ENCODE measurements around the gene KCNMA1.

Gene KCNMA1

DNA sequence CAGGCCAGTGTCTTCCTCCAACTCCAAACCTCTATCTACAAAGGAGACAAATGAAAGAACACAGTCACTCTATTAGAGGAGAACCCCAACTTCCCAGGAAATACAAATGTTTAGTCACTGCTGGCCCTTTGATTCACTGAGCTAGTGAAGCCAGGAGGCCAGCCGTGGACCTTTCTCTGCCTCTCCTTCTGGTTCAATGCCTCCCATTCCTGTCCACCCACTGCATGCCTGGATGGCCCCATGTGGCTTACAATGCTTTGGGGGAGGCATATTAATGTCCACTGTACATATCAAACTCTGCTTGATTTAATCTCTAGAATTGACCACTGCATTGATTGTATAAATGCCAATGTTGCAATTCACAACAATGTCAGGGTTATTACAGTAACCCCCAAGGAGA lies 687.3 kb downstream of the KCNMA1 start:
- DNase-seq = peak; percentile 39

DNA sequence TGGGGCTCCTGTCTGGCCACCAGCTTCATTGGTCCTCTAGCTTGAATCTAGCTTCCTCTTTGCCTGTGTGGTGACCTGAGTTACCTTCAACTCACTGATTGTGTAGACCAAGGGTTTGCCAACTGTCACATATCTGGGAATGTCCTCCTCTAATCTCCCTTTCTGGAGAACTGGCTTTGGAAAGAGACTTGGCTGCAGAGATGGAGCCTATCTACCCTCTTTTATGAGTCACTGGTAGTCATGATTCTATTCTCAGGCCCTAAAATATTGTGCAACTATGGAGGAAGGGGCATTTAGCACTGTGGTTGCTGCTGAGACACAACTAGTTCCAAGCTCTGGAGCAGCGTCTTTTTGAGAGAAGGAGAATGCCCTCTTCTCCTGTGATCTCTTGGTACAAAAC lies 691.3 kb downstream of the KCNMA1 start:
- DNase-seq = no peak

DNA sequence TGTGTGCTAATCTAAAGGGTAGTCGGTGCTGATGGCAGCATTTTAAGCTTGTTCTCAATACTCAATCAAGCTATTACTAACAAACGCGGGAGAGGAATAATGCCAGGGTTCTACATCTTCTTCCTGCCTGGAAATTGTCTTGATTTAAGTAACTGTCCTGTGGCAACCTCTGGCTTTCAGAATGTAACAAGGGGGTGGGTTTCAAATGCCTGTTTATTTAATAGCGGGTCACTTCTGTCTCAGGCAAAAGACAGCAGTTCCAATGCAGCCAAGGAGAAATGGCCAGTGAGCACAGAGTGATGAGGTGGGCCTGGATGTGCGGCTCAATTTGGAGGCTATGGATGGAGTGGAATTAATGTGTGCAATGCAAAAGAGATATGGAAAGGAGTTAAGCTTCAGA lies 692.4 kb downstream of the KCNMA1 start:
- peak; percentile 3 for DNase-seq

DNA sequence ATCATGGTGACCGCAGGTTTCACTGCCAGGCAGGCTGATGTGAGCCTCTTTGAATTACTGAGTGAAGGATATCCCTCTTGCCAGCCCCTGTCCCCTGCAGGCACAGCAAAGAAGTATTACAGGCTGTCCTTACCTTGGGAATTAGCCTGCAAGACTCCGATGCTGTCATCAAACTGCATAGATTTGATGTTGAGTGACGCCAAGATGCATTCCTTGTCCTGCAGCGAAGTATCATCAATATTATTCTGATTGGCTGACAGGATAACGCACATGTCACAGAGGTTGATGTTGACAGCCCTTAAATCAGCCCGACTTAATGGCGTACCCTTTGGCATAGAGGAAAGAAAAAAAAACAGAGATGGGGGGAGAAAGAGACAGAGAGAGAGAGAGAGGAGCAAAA lies 693.0 kb downstream of the KCNMA1 start:
- DNase-seq = peak; percentile 35

DNA sequence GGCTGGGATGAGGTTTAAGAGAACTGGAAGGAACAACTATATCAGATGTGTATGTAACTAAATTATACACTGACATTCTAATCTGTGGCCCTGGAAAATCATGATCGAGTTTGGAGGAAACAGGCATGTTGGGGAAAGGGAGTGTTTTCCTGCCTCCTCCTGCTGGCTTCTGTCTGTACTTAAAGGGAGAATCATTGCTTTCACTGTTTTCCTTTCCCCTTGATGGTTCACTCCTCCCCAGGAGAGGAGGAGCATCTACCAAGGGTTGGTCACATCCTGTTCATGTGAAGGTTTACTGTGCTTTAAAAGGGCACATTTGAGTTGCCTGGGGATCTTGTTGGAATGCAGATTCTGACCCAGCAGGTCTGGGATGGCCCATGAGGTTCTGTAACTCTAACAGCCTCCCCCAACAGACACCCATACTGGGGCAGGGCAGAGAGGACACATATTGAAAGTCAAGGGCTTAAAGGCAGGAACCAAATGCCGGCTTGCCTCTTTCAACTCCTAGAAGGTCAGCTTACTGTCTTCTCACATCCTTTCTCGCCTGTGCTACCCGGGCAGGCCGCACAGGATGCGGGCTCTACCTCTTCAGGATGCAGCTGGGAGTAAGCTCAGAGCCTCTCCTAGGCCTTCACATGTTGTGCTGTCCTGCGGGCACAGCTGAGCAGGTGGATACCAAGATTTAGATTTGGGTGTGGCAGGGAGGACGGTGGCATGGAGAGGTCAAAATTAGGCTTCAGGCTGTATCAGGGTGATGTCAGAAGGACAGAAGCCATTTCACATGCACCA lies 694.8 kb downstream of the KCNMA1 start:
- no peak for DNase-seq

DNA sequence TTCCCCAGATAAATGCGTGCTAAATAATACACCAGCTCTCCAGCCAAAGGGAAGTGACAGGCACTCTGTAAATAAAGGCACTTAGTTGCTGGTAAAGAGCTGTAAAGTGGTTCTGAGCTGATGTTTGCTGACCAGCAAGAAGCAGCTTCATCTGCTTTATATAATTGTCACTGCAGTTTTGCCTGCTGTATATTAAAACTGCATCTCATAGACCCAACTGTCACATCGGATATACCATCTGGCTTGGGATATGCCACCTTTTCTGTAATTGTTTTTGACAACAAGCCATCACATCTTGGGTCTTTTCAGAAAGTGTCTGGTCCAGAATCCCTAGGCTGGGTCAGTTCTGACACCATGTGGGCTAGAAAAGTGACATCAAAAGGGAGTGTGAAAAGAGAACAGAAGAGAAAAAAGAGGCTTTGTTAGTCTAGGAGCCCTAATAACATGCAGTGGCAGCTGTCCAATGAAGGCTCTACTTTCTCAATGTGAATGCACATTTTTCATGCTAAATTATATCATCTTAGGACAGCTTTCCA lies 697.6 kb downstream of the KCNMA1 start:
- no peak for DNase-seq

DNA sequence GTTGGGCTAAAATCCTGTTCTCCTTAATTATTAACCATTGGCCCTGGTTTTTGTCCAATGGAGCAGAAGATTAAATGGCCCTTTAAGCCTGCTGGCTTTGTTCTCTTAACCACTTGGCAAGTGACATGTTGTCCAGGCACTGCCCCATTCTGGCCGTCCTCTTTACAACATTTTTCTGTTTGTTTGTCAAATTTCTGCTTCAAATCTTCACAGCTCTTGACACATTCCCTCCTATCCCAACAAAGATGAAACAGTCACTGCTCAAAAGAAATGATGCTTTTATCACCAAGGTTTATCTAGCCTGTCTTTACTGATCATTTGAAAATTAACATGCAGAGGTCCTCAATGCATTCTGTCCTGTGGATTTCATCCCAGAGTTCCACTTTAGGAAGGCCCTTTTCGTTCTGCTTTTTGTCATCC lies 700.4 kb downstream of the KCNMA1 start:
- DNase-seq = peak; percentile 59

DNA sequence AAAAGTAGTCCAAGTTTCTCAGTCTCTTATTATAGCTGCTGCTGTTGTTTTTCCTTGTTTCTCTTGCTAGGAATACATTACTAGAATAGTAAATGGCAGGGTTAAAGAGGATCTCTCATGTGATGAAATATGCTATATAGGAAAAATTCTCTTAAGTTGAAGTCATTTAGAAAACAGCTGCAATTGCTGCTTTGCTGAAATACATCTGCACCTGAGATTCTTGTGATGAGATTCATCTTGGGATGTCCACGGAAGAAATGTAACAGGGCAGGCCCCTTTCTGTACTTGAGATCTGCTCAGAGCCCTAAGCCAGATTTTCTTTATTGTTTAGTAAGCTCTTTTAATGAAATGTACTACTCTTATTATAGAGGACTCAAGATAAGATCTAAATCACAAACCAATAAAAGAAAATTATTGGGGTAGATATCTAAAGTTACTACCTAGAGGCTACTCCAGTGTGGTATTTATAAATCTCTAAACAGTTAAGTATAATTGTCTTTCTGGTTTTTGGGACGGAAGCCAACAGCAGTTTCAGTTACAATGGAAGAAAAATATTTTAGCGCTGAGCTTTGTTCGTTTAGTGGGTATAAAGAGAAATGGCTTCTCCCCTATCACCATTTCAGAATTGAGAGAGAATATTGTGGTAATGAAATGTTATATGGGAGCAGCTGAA lies 701.5 kb downstream of the KCNMA1 start:
- DNase-seq = no peak

DNA sequence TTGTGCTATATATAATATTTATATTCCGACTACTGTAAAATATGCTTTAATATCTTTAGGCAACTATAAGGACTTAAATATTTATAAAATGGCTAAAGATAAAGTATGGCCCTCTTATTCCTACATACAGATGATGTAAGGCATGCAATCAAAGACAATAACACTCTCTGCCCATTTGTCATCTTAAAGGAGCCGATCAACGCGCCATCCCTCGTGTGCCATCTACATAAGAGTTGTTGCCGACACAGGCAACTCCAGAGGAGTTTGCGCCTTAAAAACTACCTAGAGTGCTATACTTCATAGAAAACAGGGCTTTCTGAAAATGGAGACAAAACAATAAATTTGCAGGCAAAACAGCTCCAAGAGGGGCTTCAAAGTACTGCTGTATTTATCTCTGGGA lies 709.0 kb downstream of the KCNMA1 start:
- no peak for DNase-seq

DNA sequence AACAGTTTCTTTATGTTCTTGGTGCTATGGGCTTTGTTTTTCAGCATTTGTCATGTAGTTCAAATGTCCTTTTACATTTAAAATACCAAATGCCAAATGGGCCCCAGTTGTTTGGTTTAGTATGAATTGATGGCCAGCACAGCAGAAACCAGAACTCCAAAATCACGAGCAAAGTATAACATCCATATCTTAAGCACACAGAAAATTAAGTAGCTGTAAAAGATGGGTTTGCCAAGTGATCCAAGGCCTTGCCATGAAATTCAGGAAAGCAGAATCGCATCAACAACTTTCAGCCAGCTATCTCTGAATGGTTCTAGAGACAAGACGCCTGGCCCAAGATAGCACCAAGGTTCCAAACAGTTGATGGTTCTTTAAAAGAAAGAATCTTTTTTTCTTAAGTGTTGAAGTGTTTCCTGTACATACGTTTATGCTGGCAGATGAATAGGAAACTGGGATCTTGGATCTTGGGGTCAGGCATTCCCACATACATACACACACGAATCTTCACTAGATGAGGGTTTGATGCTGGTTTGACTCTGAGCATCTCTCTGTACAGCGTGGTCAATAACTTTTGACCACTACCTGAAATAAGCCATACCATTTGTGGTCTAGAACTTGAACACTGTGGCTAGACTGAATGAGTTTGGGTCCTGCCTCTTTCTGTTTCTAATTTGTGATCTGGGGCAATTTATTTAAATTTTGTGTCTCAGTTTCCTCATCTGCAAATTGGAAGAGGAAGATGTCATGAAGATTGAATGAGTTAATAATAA lies 711.8 kb downstream of the KCNMA1 start:
- DNase-seq = no peak

DNA sequence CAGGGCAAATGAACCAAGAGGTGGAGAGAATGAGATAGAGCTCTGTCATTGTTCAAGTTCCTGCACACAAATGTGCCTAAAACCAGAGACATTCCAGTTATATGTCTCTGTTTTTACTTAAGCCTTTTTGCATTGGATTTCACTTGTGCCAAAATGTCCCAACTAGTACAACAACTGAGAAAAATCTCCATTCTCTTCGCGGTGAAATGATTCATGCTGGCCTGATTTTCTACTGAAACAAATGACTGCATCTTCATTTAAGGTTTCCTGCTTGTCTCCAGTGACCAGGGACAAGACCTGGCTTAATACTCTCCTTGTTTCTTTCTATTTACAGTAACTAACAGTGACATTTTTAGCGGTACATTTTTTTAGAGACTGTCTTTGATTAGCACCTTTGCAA lies 714.9 kb downstream of the KCNMA1 start:
- DNase-seq = no peak

DNA sequence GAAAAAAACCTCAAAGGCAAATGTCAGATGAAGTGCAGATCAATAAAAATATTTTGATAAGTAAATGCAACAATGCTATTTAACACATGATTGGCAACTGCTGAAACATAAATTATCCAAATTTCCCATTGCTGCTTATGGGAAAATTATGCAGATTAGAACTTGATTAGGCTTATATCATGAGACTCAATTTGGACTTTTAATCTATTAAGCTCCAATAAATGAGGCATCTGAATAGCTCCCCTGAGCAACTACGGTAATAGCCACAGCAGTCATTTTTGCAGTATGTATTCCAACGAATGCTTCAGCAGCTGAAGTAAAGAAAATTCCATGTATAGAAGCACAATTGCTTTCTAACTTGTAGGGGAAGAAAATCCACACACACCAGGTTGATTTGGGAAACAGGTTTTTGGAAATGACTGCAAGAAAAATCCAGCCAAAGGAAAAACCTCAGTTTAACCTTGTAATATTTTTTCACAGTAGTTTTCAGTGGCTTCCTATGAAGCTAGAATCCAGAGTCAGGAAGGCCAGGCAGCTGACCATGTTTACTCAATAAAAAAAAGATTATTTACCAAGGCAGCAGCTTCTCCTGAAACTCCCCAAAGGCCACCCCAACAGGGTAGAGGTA lies 716.1 kb downstream of the KCNMA1 start:
- DNase-seq = no peak

DNA sequence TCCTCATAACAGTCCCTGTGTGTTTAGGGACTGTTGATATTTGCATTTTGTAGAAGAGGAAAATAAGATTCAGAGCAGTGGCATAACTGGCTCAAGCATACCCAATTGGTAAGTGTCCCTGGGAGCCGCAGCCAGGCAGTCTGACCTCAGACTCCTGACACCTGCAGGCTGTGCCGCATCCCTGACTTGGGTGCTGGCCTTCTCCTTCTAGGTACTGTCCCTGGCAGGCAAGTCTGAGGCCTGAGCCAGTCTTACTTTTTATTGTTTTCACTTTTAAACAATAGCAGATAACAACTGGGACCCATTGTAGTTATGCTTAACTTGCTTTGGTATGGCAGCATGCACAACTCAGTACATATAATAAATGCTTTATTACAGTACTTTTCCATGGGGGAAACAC lies 717.0 kb downstream of the KCNMA1 start:
- no peak for DNase-seq

DNA sequence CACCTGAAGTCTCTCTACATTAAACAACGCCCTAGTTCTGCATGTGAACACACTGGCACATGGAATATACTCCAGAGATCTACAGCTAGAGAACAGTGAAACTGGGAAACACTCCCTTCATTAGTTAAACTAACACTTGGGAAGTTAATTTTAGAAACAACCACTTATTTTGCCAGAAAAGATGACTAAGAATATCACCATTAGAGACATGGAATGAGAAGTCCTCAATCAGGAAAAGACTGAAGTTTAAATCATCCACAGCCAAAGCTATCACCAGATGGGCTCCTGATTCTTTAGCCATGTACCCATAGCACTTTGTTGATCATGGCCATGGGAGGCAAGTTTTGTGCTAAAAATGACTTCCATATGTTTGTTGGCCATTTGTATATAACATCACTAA lies 719.5 kb downstream of the KCNMA1 start:
- DNase-seq = no peak

DNA sequence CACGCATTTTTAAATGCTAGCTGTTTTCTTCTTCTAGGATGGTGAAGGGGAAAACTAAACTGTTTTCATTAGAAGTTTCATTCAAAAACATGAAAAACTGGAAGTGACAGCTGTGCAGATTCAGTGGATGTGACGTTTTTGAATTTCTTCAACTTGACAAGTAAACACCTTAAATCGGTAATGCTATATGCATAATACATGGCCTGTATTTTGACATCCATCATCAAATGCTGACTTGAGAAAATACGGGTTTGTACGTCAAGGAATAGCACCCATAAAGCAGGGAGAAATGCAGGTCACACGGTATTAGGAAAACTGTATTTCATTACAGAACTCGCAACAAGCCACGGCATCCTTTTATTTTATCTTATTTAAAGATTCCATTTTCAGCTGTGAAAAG lies 720.5 kb downstream of the KCNMA1 start:
- DNase-seq = no peak

DNA sequence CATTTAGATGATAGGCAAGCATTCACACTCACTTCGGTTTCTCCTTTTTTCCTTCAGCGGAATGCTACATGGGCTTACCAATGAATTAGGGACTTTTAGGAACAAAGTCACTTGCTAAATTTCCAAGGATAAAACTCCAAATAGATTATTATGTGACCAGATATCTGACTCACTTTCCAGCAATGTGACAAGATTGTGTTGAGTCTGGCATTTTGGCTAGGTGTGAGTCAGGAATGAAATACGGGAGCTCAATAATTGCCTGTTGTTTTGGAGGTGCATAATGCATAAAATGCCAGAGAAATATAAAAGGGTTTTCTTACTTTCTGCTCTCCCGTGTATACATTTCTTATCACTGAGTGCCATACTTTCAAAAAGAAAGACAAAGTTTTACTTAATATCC lies 721.1 kb downstream of the KCNMA1 start:
- no peak for DNase-seq

DNA sequence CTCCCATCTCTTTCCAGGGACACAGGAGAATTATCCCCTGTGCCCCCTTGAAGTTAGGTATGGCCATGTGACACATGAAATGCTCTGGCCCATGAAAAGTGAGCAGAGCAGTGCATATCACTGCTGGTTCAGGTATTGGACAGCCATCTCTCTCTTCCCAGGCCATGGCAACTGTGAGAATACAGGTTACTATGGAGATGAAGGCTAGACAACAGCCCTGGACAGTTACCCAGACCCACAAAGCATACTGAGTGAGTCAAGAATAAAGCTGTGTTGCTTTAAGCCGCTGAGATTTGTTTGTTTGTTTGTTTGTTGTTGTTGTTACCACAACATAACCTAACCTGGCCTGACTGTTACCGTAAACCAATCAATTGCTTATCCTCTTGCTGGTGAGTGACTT lies 722.3 kb downstream of the KCNMA1 start:
- DNase-seq = no peak

DNA sequence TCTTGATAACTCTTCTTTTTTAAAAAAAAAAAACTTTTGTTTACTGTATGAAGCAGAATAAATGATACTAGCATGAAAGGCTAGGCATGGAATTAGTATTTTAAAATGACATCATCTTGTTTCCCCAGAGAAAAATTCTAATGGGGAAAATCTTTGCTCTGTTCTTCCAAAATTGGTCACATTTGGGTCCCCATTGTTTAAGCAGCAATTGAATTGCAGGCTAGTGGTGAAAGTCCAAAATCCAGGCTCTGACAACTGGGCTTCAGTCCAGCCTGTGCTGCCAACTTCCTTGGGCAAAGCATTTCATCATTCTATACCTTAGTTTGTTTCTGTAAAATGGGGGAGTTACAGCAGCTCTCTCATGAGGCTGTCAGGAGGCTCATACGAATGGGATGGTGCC lies 726.4 kb downstream of the KCNMA1 start:
- no peak for DNase-seq

DNA sequence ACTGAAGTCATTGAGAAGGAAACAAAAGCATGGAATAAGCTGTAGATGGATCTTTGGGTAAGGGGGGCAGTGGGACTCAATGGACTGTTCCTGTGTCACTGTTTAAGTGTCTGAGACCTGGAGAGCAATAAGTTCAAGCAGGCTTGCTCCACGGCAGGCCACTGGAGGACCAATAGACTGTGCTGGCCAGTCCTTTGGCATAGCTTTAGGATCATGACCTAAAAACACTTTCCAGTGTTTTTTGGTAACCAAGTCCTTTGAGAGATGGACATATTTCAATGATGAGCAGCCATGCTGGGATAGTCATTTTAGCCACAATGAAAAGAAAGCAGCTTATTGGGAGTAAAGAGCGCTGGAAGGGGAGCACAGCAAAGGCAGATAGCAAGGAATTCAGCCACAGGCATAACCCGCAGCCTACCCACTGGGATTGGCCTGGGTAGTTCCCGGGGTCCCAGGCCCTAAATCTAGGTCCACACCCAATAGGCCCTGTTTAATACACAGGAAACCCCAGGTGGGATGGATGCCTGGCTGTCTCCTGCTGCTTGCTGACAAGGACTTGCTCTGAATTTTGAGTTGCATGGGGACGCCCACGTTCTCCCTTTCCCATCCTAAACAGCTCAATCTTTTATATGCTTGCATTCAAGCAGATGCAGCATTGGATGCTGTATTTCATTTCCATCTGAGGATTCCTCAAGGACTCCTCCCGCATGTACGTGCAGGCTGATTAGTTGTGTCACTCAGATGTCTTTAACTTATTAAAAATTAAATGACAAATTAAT lies 727.2 kb downstream of the KCNMA1 start:
- no peak for DNase-seq

DNA sequence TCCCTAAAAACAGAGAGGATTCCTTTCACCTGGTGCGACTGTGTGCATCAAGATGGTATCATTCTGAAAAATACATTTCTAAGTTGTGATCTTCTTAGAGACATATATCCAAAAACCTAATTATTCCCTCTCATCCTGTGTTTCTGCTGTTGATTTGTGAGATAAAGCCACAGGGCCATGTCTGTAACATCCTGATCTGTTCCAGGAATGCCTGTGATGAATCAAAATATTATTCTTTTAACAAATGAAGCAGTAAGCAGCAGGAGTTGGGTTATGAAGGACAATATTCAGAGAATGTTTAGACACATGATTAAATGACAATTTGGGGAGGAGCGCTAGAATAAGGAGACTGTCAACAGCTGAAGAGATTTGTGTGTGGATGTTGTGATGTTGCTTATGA lies 731.4 kb downstream of the KCNMA1 start:
- DNase-seq = no peak

DNA sequence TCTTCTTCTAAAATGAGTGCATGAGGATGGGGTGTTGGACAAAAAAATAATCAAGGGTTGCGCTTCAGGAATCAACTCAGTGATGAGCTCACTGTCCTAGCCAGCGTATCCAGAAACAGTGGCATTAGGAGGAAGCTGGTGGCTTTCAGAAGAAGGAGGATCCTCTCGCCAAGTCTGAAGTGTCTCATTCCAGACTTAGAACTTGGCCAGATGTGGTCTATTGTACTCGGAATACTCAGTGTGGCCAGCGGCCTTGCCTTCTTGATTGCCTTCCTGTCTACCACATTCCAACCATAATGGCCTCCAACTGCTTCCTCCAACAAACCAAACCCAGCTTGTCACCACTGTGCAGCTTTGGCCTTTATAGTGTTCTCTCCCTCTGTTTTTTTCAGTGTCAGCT lies 732.4 kb downstream of the KCNMA1 start:
- DNase-seq = no peak

DNA sequence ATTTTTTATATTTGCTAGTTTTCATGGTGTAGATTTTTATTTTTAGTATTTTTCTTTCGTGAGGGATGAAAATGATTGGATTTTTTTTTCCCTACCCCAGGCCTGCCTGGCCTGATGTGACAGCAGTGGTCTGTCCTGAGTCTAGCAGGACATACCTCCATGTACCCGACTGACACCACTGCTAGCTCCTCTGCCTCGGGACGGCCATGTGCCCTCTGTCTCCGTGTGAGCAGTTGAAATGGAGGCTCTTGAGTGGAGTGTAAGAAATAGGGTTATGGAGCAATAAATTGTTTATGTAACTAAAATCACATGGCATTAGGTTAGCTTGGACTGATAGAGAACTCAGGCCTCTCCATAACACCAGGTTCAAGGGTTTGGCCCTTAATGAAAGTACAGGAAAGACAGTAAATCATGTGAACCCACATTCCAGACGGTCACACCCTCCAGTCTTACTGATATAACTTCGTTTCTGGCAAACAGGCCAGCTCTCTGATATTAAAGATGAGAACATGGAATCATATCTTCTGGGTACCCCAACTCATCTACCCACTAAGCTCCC lies 734.1 kb downstream of the KCNMA1 start:
- no peak for DNase-seq
